Lung (tissue), 12 donors: ENCODE data around the gene SPAG4. TPM values are rescaled to one million over a fixed set of nuclear protein-coding genes. Genes with fewer than 3 reads are reported as not detected.

ENCODE experiments used
- ATAC-seq: fragments of 200-7000 bp; cut with Tn5 transposase; one replicate; pipeline ENCODE4 v1.9.1; 2020; ENCODE audit warnings: moderate number of reproducible peaks; ENCODE audit not compliant: insufficient read depth, low FRiP score
- DNase-seq, 3 donors: peaks; one replicate each; pipeline ENCODE4 v3.0.0-alpha.2; 2013 to 2017
- H3K27ac ChIP-seq, 2 donors: one replicate each; pipeline ENCODE4 v1.5.1; 2013; ENCODE audit warnings: mild to moderate bottlenecking in 2 of 2, moderate library complexity in 2 of 2, control low read depth in 1 of 2, inconsistent platforms in 1 of 2, low read depth in 1 of 2, low read length in 1 of 2
- H3K27me3 ChIP-seq, 3 donors: one replicate each; pipeline ENCODE4 v1.5.1; 2013; ENCODE audit warnings: low read length in 2 of 3; ENCODE audit not compliant: control insufficient read depth in 3 of 3, insufficient read depth in 3 of 3
- H3K36me3 ChIP-seq, 4 donors: one replicate each; pipeline ENCODE4 v1.5.1; 2013; ENCODE audit warnings: low read length in 4 of 4, mild to moderate bottlenecking in 1 of 4, moderate library complexity in 1 of 4; ENCODE audit not compliant: control insufficient read depth in 4 of 4, insufficient read depth in 4 of 4
- H3K4me1 ChIP-seq, 5 donors: one replicate each; pipeline ENCODE4 v1.5.1; 2013; ENCODE audit warnings: low read length in 5 of 5, mild to moderate bottlenecking in 2 of 5, moderate library complexity in 1 of 5; ENCODE audit not compliant: control insufficient read depth in 5 of 5, insufficient read depth in 5 of 5
- H3K4me3 ChIP-seq: one replicate; pipeline ENCODE4 v1.5.1; 2013; ENCODE audit warnings: mild to moderate bottlenecking, control low read depth, moderate library complexity
- H3K9ac ChIP-seq, 2 donors: one replicate each; pipeline ENCODE4 v1.5.1; 2013; ENCODE audit warnings: low read length in 2 of 2, control low read depth in 1 of 2; ENCODE audit not compliant: insufficient read depth in 1 of 2
- H3K9me3 ChIP-seq, 4 donors: one replicate each; pipeline ENCODE4 v1.5.1; 2013; ENCODE audit warnings: low read length in 3 of 4, mild to moderate bottlenecking in 1 of 4, moderate library complexity in 1 of 4; ENCODE audit not compliant: control insufficient read depth in 4 of 4, insufficient read depth in 3 of 4
- WGBS, 2 donors: extraction: QIAGEN DNeasy Blood & Tissue Kit; methylation state at CpG; one replicate each; pipeline ENCODE4 v1.1.7; 2013; 5-methylcytosine and 5-hydroxymethylcytosine counted together
- polyA plus RNA-seq, 2 donors: library from polyadenylated mRNA; stranded (reverse); fragments of 200-250 nt; gene quantifications; one replicate each; pipeline ENCODE4 v1.2.1, GENCODE V29; 2013
- total RNA-seq, 2 donors: library from RNA; depleted of rRNA in 1 of 2; stranded (reverse); fragments of >200 nt in 1 of 2; gene quantifications; one replicate each; pipeline ENCODE4 v1.2.1, GENCODE V29; 2014 to 2021
- TF ChIP-seq, protein P1 (sequence below): IDR thresholded peaks from 2 replicates; pipeline ENCODE4 v1.5.1; 2012; ENCODE audit warnings: mild to moderate bottlenecking; ENCODE audit errors: control extremely low read depth, extremely low read depth
- donor health status: control.
- donor health status: control.
- donor health status: Bipolar disorder and iron deficiency.
- donor health status: healthy.
- donor health status: DM: yes; HTN: yes; CAD: no.

Gene SPAG4
- total and polyA plus RNA-seq, 4 donors, result 1.9 to 5.7 (median 3.7) TPM

GRCh38 chr20:35604449-35604747 lies 11.2 kb upstream of the SPAG4 start:
- no peaks in the 10 kb centered on the region for H3K9me3 ChIP-seq
- H3K9ac ChIP-seq, result no peak overlapping the region
- H3K4me3 ChIP-seq, result no peak overlapping the region
- ATAC-seq, result no peak
- TF ChIP-seq, protein P1, sequence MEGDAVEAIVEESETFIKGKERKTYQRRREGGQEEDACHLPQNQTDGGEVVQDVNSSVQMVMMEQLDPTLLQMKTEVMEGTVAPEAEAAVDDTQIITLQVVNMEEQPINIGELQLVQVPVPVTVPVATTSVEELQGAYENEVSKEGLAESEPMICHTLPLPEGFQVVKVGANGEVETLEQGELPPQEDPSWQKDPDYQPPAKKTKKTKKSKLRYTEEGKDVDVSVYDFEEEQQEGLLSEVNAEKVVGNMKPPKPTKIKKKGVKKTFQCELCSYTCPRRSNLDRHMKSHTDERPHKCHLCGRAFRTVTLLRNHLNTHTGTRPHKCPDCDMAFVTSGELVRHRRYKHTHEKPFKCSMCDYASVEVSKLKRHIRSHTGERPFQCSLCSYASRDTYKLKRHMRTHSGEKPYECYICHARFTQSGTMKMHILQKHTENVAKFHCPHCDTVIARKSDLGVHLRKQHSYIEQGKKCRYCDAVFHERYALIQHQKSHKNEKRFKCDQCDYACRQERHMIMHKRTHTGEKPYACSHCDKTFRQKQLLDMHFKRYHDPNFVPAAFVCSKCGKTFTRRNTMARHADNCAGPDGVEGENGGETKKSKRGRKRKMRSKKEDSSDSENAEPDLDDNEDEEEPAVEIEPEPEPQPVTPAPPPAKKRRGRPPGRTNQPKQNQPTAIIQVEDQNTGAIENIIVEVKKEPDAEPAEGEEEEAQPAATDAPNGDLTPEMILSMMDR, result no peak
- 60 to 68% methylated on average over 4 of the region's 4 CpGs for whole genome bisulfite sequencing, 2 donors
- H3K4me1 ChIP-seq, result peaks cover 0 to 15% (median 0%) of the 10 kb centered on the region in 5 donors
- no peak for DNase-seq
- no peak overlapping the region for H3K27ac ChIP-seq
- peaks cover 3 to 22% (median 5%) of the 10 kb centered on the region in 3 donors for H3K27me3 ChIP-seq
- no peaks in the 10 kb centered on the region for H3K36me3 ChIP-seq

DNA sequence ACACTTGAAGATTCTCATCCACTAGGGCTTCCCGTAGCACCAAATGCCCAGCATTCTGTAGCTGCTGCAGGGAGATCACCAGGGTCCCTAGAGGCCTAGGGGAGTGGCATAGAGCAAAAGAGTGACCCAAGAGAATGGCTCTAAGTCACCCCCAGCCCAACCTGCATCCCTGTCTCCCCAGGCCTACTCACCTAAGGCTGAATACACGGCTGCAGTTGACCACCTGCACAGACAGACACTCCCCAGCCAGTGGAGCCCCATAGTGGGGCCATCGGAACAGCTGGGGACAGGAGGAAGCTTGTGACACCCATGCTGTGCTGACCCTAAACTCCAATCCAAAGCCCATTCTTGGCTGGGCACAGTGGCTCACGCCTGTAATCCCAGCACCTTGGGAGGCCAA lies 9.5 kb upstream of the SPAG4 start:
- ATAC-seq (no peak), DNase-seq (no peak)
- WGBS, 2 donors, result 86 to 92% methylated on average over 4 of the region's 4 CpGs
- TF ChIP-seq, protein P1, result no peak
- Histone ChIP-seq H3K27ac (no peak overlapping the region), H3K4me1 (peaks cover 0 to 9% (median 0%) of the 10 kb centered on the region in 5 donors), H3K9me3 (no peaks in the 10 kb centered on the region), H3K9ac (no peak overlapping the region), H3K36me3 (no peaks in the 10 kb centered on the region), H3K27me3 (peaks cover 0 to 13% (median 3%) of the 10 kb centered on the region in 3 donors), H3K4me3 (no peak overlapping the region)

- TF ChIP-seq, protein P1, result no peak
- H3K27ac ChIP-seq, result no peak overlapping the region
- DNase-seq (no peak), ATAC-seq (no peak)
- H3K27me3 ChIP-seq, result peaks cover 0 to 9% (median 2%) of the 10 kb centered on the region in 3 donors
- no peak overlapping the region for H3K4me3 ChIP-seq
- no peak overlapping the region for H3K9ac ChIP-seq
- no peaks in the 10 kb centered on the region for H3K9me3 ChIP-seq
- WGBS, 2 donors, result 71 to 78% methylated on average over 14 of the region's 14 CpGs
- no peaks in the 10 kb centered on the region for H3K36me3 ChIP-seq
- peaks cover 0 to under 1% (median 0%) of the 10 kb centered on the region in 5 donors for H3K4me1 ChIP-seq
Measured at GRCh38 chr20:35607003-35607735, 8.5 kb upstream of the SPAG4 start.
